IPS-18c (cell line): ENCODE measurements around the gene CENPP.
"Not testable (repeated sequence)": the region's sequence is repeated elsewhere in the genome, so short reads cannot be mapped to it uniquely, and the experiment has no call there.

Experiments
- H3K4me3 ChIP-seq: 2 replicates; pipeline ENCODE4 v1.7.0; 2013; ENCODE audit warnings: low read depth, mild to moderate bottlenecking, low read length, moderate library complexity; ENCODE audit not compliant: insufficient read depth
- H3K9me3 ChIP-seq: one replicate; pipeline ENCODE4 v1.6.1; 2013; ENCODE audit warnings: mild to moderate bottlenecking, low read length, moderate library complexity; ENCODE audit not compliant: control insufficient read depth, insufficient read depth

Gene CENPP

DNA sequence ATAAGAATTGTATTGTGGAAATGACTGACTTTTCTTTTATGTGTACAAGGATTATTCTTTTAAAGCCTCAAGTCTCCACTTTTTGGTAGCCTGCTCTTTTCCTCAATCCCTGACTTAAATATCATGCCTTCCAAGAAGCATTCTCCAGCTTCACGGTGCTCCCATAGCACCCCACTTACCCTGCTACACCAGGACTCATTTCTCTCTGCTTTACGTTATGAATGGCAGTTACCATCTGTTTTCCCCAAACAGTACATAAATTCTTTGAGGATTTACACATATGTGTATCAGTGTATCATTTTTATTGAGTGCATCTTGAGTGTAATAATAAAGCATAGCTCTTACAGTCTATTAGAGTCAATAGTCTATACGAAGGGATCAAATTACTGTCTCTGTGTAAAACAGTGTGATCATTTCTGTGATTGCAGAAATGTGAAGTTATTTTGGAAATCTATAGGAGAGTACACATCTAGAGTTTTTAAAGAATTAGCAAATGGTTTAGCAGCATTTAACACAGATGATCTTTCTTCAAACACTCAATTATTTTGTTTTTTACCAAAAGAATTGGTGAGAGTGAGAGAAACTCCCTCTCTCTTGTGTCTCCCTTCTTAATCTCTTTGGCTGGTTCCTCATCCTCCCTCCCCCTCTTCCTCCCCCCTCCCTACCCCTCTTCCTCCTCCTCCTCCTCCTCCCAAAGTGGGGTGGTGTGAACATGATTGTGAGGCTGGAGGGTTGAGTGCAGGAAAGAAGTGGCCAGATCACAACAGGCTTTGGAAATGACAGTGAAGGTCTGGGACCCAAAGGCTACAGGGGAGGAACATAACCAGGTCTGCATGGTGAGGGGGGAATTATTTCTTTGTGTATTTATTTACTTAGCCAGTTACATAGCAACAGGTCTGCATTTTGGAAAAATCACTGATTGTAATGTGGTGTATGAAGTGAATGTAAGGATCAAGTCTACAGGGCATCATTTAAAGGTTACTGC is 237.7 kb downstream of the CENPP start:
- no peak overlapping the region for H3K4me3 ChIP-seq
- no peaks in the 10 kb centered on the region for H3K9me3 ChIP-seq

DNA sequence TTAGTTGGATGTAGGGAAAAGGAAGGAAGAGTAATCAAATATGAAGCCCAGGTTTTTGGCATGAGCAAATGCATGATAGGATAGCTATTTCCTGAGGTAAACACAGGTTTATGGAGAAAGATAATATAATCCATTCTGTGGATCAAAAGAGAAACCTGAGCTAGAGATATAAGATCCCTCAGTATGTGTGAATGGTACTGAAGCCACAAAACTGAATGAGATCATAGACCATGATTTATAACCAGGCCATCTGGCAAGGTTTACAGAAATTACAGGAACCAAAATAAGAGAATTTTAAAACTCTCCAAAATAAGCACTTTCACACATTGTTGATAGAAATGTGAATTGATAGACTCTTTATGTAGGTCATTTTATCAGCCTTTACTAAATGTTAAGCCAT is 238.8 kb downstream of the CENPP start:
- H3K9me3 ChIP-seq, result no peaks in the 10 kb centered on the region
- H3K4me3 ChIP-seq, result no peak overlapping the region

DNA sequence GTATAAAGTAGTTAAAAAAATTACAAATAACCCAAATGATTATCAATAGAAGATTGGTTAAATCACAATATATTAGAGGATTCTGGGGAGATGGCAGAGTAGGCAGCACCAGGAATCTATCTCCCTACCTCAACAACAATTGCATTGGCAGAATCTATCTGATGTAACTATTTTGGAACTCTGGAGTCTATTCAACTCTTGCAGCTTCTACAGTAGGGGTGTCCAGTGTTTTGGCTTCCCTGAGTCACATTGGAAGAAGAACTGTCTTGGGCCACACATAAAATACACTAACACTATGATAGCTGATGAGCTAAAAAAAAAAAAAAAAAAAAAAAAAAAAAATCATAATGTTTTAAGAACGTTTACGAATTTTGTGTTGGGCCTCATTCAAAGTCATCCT is 239.2 kb downstream of the CENPP start:
- no peaks in the 10 kb centered on the region for H3K9me3 ChIP-seq
- H3K4me3 ChIP-seq, result no peak overlapping the region

DNA sequence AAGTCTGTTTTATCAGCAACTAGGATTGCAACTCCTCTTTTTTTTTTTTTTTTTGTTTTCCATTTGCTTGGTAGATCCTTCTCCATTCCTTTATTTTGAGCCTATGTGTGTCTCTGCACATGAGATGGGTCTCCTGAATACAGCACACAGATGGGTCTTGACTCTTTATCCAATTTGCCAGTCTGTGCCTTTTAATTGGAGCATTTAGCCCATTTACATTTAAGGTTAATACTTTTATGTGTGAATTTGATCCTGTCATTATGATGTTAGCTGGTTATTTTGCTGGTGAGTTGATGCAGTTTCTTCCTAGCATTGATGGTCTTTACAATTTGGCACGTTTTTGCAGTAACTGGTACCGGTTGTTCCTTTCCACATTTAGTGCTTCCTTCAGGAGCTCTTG is 246.1 kb downstream of the CENPP start:
- not testable (repeated sequence) for H3K9me3 ChIP-seq, H3K4me3 ChIP-seq

DNA sequence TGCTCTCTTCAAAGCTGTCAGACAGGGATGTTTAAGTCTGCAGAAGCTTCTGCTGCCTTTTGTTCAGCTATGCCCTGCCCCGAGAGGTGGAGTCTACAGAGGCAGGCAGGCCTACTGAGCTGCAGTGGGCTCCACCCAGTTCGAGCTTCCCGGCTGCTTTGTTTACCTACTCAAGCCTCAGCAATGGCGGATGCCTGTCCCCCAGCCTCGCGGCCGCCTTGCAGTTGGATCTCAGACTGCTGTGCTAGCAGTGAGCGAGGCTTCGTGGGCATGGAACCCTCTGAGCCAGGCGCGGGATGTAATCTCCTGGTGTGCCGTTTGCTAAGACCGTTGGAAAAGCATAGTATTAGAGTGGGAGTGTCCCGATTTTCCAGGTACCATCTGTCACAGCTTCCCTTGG is 247.9 kb downstream of the CENPP start:
- H3K9me3 ChIP-seq, H3K4me3 ChIP-seq: not testable (repeated sequence)

DNA sequence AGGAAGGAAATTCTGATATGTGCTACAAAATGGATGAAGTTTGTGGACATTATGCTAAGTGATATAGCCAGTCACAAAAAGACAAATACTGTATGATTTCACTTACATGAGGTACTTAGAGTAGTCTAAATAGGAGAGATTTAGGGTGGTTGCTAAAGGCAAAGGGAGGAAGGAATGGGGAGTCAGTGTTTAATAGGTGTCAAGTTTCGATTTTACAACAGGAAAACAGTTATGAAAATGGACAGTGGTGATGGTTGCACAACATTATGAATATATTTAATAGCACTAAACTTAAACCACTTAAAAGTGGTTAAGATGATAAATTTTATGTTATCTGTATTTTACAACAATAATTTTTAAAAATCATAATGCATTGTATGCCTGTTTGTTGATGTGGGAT is 250.4 kb downstream of the CENPP start:
- Histone ChIP-seq H3K9me3 (peaks cover 2% of the 10 kb centered on the region), H3K4me3 (no peak overlapping the region)

DNA sequence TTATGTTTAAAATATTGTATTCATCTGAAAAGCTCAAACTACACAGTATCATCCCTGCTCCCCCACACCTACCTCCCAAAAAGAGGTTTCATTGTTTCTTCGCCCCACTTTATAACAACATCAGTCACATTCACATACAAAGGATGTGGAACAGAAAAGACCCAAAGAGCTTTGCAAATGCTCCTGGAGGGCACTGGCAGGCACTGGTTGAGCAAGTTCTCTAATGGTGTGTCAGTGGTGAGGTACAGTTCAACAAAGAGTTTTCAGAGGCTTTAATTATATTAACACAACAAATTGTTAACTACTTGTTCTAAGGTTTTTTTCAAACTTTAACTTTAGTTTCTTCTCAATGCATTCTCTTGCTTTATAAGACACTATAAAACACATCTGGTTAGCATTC is 264.2 kb downstream of the CENPP start:
- no peak overlapping the region for H3K4me3 ChIP-seq
- no peaks in the 10 kb centered on the region for H3K9me3 ChIP-seq

DNA sequence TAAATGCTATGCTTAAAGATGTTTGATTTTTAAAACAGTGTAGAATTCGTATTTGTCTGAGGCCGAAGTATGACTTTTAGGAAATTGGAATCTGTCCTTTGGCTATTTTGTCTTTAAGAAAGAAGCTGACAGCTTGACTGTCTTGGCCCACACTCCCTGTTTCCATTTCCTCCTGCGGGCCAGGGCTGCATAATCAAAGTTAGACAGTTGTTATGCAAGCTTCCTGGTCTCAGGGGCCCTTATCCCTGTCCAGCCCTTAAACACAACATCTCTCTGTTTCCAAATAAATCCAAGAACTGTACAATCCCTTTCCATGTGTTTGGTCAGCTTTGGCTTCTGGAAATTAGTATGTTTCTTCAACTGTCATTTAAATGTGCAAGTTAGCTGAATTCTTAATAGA is 264.6 kb downstream of the CENPP start:
- Histone ChIP-seq H3K9me3 (no peaks in the 10 kb centered on the region), H3K4me3 (no peak overlapping the region)

DNA sequence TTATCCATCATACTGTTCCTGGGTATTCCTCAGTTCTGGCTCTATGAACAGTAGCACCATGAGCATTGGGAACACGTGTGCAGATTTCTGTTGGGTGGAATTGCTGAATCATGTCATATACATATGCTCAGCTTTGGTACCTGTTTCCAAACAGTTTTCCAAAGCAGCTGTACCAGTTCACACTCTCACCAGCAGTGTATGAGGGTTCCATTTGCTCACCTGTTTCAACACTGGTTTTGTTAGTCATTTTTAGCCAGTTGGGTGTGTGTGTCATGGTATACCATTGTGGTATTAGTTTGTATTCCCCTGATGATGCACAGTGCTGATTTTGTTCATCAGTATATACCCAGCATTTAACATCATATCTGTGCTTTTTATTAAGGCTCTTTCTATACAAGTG is 266.8 kb downstream of the CENPP start:
- Histone ChIP-seq H3K4me3 (no peak overlapping the region), H3K9me3 (no peaks in the 10 kb centered on the region)

DNA sequence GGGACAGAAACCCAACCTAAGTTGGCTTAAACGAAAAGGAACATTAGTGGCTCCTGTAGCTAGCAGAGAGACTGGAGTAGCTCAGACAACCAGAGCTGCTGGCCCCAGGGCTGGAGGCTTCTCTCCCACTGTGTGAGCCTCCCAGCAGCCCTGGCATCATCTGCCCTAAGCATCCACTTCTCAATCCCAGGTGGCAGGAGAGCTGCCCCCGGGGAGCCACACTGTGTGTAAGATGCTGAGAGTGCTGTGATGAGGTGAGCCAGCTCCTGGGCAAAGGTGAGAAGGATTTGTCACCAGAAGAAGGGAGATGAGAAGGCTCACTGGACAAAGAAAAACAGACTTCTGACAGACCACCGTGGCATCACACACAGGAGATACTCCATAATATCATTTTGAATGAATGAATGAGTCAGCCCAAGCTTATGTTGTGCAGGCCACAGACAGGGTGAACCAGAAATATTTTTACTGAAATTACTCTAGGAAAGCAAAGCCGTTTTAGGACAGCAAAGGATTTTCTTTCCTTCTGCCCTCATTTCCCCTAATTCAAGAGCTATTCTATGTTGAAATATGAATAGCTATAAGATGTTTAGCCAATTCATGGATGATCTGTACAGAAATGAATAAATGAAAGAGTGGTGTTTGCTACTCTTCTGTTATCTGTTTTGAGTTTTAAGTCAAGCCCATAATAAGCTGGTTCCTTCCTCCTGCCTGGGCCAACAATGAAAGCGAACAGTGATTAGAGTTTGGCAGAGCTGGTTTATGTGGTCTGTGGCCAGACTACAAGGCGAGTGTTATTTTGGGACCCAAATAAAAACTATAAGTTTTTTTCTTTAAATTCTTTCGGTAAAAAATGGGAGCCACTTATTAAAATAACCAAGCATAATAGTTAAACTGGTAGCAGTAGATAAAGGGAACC is 267.5 kb downstream of the CENPP start:
- Histone ChIP-seq H3K4me3 (no peak overlapping the region), H3K9me3 (no peaks in the 10 kb centered on the region)

DNA sequence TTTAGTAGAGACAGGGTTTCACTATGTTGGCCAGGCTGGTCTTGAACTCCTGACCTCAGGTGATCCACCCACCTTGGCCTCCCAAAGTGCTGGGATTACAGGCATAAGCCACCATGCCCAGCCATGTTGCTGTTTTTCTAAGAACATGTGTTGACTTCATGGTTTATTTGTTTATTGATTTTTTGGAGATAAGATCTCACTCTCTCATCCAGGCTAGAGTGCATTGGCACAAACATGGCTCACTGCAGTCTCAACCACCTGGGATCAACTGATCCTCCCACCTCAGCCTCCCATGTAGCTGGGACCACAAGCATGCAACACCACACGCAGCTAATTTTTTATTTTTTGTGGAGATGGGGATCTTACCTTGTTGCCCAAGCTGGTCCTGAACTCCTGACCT is 269.3 kb downstream of the CENPP start:
- not testable (repeated sequence) for H3K9me3 ChIP-seq, H3K4me3 ChIP-seq

DNA sequence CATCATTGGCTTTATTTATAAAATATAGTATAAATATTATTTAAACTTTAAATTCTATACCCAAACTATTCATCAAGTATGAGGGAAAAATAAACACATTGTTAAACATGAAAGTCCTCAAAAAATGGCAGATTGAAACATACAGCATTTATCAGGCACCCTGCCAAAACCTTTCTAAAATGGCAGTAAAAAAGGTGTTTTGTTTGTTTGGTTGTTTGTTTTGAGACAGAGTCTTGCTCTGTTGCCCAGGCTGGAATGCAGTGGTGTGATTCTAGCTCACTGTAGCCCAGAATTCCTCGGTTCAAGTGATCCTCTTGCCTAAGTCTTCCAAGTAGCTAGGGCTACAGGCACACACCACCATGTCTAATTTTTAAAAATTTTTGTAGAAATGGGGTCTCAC is 270.2 kb downstream of the CENPP start:
- no peaks in the 10 kb centered on the region for H3K9me3 ChIP-seq
- H3K4me3 ChIP-seq, result no peak overlapping the region

DNA sequence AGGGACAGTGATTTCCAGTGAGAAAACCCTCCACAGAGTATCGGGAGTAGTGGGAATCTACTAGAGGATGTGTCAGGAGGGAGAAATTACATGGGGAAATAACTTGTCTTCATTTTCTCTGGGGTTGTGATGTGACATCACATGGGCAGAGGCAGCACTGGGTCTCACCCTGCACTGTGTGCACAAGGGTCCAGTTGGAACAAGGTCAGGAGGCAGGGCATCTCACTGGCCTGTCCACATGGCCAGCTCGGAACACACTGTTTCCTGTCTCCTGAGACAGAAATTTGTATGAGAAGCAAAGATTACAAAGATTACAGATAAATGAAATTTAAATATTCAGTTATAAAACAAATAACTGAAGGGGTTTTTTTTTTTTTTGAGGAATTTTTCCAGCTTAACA is 272.6 kb downstream of the CENPP start:
- Histone ChIP-seq H3K4me3 (no peak overlapping the region), H3K9me3 (no peaks in the 10 kb centered on the region)

DNA sequence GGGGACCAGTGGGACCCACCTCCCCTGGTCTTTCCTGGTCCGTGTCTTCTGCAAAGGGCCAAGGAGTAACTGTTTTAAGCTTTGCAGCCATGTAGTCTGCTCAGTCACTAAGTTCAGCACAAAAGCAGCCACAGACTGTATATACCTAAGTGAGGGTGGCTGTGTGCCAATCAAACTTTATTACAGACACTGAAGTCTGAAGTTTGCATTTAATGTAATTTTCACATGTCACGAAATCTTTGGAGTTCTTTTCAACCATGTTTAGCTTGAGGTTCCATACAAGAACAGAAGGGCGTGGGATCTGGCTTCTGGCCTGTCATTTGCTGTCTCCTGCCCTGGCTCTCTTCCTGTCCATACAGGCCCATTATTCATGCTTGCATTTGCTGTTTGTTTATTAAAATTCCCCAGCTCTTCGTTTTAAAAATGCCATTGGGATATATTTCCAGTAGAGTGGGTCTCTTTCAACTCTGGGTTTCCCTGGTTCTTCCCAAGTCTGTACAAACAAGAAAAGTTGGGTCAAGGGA is 274.2 kb downstream of the CENPP start:
- H3K4me3 ChIP-seq, result no peak overlapping the region
- peaks cover 1% of the 10 kb centered on the region for H3K9me3 ChIP-seq

DNA sequence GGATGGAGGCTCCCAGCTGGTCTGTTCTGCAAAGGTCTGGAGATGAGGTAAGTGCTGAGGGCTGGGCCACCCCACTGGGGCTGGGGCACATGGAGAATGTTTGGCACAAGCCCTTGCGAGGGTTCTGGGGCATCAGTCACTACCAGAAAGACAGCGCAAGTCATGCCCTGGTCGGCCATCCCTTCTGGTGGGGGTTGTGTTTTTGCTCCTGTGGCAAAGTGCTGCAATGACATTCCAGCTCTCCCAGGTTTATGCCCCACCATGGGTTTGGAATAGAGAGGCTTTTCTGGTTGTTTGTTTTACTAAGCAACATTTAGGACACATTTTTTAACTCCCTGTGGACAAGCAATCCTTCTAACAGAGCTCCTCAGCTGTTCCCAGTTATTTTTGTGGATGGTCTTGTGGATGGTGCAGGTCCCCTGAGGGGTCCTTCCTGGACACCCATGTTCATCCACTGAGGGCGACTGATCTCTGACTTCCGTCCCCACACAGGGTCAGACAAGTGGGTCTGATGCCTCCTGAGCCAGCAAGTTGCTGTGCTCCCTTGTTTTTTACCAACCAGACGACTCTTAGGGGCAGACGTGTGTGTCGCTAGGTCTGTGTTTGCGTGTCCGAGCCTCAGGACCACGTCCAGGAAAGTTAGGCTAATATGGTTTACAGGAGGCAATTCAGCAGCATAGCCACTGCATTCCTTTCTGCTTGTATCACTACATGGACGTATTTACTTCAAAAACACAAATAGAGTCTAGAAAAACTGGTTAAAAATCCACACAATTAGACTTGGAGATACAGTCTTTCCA is 274.9 kb downstream of the CENPP start:
- Histone ChIP-seq H3K9me3 (peaks cover 3% of the 10 kb centered on the region), H3K4me3 (no peak overlapping the region)

DNA sequence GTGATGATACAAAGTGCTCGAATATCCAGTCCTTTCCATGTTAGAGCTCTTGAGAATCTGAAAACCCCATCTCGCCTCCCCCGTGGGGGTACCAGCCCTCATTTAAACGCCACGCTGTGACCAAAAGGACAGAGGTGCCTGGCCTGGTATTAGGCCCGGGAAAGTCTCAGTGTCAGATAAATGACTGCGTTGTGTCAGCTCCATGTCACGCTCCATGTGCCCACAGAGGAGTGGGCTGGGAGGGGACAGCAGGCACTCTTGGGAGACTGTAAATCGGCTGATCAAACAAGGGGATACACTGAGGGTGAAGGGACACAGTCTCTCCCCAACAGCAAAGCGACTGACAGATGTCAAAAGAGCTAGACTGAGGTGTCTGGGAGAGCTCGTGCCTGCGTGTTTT is 275.7 kb downstream of the CENPP start:
- Histone ChIP-seq H3K9me3 (peaks cover 3% of the 10 kb centered on the region), H3K4me3 (no peak overlapping the region)

DNA sequence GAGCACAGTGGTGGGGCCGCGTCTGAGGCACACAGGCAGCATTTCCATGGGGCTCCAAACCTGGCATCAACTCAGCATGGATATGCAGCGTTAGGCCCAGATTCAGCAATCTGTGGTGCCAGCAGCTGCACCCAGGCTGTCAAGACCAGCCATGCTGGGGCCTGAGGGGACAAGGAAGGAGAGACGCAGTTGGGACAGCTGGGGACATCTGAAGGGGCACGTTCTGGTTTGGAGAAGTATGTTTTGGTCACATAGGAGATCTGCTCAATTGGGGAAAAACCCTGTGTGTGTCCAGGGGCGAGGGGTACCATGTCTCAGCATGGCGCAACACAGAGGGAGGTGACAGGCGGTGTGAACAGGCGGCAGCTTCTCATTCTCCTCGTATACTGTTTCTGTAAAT is 276.7 kb downstream of the CENPP start:
- H3K4me3 ChIP-seq, result no peak overlapping the region
- peaks cover 3% of the 10 kb centered on the region for H3K9me3 ChIP-seq
